ENCODE measurements around the gene C22orf23.

C22orf23 gene

DNA sequence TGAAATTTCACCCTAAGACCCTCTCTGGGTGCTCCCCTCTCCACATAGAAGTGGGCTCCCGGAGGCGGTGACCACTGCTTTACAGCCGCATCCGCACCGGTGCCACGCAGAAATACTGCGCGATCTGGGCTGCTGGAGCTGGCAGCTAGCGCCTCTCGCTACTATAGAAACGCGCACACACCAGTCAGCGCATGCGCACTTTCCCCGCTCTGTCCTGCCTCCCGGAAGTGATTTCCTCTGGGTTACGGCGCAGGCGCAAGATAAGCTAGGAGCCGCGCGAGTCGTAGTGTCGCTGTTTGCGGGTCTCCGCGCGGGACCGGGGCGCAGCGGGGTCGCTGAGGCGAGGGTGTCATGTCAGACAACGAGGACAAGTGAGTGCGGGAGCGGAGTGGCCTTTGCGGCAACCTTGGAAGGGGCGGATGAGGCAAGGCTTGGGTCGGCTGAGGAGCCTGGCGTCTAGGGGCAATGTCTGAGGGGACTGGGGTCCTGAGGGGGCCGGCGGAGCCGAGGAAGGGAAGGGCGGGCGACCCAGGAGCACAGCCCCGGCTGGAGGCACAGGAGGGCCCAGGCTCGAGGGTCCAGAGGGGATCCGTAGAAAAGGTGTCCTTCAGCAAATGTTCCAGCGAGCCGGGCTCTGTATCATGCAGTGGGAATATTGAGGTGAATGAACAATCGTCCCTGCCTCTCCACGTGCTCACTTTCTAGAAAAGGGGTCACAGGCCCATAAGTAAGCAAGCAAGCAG is at the start of gene C22orf23, which contains the start of gene POLR2F:
Gene C22orf23, minus strand, starts transcription at position 165 of the 743 bp plus-strand sequence. CDS start 452 bp downstream, outside the sequence.
Gene POLR2F, plus strand, starts transcription at position 263 of the 743 bp plus-strand sequence. Its CDS starts 89 bp downstream, at position 352.
- DNase-seq (ENCODE audit: low spot score): peak; percentile 98

DNA sequence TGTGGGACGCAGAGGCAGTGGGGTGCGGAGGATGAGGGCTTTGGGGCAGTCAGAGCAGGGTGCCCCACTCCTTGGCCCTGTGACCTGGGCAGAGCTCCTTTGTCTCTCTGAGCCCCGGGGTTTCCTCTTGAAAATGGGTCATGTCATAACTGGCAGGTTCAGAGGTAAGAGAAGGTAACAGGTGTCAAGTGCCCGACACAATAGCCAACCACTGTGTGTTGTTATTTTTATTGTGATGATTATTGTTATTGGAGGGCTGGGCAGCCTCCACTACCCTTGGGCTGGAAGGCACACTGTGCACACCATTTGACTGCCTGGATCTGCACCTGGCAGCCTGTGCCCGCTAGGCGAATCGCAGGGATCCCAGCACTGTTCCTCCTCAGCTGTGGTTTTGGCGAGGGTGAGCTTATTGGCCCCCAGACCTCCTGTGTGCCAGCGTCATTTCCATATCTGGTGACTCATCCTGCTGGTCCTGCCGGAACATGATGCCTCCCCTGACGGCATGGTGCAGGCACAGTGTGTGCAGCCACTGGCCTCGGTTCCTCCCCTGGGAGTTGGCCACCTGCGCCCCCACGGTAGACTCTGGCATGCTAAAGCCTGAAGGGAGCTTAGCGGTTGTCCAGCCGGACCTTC is 46.4 kb upstream of the C22orf23 start:
- no peak for DNase-seq (ENCODE audit: low spot score)

DNA sequence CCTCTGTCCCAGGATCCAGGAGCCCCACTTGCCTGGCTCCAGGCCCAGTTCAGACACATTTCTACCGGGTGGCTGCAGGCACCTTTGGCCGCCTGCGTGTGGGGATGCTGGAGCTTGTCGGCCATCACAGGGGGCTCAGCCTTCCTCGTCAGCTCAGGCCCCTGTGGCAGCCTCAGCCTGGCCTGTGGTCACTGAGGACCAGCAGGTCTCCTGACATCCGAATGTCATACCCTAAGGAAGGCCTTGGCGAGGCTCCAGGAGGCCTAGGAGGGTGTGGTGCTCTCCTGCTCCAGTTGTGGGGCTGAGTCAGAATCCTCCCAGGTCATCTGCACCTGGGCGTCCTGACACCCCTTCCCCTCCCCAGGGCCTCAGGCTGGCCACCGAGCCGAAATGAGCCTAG is 45.8 kb upstream of the C22orf23 start:
- no peak for DNase-seq (ENCODE audit: low spot score)

DNA sequence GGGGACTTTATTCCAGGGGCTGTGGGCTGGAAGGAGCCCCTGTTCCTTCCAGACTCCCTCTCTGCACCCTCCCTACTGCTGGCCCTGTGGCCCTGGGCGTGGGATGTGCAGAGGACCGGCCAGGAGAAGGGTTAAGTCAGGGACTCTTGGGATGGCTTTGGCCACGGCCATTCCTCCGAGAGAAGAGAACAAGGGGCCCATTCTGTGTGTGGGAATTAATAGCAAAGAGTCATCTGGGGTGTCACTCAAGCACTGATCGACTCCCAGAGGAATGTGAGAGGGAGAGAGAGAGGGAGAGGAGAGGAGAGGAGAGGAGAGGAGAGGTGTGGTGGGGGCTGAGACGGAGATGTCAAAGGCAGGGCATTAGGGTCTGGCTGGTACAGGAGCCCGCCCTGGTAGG is 45.1 kb upstream of the C22orf23 start:
- no peak for DNase-seq (ENCODE audit: low spot score)

DNA sequence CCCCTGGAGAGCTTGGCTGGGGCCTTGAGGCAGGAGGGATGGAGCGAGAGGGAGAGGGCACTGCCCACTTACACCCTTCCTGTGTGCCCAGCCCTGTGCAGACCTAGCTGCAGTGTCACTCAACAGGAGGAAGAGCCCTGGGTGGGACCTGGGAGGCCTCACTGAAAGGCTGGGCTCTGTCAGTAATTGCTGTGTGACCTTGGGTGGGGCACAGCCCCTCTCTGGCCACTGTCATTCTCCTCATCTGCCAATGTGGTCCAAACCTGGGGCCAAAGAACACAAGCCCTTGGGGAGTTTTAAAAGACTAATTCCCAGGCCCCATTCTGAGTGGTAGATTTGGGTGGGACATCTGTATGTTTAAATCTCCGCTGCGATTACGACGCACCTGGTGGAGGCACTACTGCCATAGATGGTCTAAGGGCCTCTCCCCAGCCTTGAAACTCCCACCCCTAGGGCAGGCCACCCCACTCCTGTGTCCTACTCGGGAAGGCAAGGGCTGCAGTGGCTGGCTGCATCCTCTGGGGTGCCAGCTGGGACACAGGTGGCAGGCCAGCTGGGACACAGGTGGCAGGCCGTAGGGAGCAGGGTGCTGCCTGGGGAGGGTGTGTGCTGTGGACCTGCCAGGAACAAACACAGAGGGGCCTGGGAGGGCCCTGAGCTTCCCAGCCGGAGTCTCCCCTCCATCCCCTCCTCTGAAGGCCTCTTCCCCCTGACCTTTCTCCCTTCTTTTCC is 43.3 kb upstream of the C22orf23 start:
- DNase-seq (ENCODE audit: low spot score): no peak

DNA sequence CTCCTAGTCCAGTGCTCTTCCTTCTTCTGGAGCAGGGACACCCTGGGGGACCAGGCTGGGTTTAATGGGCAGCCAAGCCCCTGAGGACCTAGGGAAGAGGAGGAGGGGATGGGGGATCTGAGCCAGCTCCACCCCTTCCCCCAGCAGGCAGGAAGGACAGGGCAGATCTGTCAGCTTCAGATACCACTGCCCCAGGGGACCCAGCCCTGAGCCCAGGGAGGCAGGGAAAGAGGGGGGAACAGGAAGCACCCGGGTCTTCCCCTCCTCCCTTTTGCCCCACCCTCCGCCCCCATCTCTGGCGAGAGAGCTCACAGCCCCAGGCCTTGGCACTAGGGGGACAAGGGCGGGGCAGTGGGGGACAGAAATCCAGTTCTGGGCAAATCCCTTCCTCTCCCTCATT is 42.7 kb upstream of the C22orf23 start:
- DNase-seq (ENCODE audit: low spot score): no peak

DNA sequence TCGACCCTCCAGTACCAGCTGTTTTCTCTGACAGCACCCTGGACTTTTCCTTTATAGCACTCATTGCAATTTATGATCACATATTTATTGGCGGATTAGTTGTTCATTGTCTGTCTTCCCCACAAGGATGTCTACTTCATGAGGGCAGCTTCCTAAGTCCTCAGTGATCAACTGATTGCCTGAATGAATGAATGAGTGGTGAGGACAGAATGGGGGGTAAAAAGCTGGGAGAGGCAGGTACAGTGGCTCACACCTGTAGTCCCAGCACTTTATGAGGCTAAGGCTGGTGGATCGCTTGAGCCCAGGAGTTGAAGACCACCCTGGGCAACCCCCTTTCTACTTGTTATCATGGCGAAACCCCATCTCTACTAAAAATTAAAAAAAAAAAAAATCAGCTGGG is 42.1 kb upstream of the C22orf23 start:
- DNase-seq (ENCODE audit: low spot score): no peak

DNA sequence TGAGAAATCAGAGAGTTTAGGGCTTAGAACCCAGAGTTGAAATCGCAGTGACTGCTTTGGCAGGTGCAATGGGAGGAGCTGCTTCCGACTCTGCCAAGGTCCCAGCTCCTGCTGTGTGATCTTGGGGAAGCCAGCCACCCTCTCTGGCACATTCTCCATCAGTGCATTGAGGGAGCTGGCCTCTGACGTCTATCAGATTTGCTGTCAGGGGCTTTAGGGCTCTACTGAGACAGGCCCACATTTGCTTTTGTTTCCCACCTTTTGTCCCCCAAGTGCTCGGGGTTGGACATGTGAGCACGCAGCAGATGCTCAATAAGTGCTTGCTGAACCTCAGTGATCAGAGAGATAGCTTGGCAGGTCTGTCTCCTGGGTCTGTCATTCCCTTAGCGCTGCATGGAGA is 41.6 kb upstream of the C22orf23 start:
- DNase-seq (ENCODE audit: low spot score): no peak

DNA sequence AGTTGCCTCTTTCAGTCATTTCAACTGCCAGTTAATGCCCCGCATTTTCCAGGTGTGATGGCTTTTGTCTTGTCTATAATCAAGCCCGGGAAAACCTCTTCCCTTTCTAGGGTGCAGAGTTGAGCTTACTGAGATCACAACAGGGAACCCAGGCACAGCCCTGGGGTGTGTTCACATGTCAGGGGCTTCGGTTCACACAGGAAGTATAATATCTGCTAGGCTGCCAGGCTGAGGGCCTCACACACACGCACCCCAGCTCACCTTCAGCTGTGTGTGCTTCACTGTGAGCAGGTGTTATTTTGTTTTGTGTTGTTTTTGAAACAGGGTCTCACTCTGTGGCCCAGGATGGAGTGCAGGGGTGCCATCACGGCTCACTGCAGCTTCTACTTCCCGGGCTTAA is 40.6 kb upstream of the C22orf23 start:
- no peak for DNase-seq (ENCODE audit: low spot score)

DNA sequence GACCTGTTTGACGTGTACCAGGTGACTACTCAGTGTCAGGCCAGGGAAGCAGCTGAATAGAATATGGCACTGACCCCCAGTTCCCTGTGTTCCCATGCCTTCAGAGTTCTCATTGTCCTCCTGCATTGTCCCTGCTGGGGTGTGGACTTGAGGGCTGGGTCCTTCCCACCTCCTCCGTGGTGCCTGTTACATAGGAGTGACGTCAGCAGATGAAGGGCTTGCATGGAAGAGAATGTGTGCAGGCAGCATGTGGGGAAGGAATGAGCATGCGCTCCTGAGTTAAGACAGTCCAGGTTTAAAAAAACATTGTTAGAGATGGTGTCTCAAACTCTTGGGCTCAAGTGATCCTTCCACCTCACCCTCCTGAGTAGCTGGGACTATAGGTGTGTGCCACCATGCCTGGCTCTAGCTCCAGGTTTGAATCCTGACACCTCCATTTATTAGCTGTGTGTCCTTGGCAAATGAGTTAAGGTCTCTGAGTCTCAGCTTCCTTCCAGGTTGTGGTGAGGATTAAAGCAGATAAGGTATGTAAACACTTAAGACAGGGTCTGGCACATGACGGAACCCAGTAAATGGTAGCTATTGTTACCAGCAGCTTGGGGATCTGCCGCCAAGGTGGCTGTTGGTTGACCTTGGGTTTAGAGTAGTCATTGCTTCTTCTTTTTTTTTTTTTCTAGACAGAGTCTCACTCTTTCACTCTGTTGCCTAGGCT is 38.5 kb upstream of the C22orf23 start:
- DNase-seq (ENCODE audit: low spot score): no peak

DNA sequence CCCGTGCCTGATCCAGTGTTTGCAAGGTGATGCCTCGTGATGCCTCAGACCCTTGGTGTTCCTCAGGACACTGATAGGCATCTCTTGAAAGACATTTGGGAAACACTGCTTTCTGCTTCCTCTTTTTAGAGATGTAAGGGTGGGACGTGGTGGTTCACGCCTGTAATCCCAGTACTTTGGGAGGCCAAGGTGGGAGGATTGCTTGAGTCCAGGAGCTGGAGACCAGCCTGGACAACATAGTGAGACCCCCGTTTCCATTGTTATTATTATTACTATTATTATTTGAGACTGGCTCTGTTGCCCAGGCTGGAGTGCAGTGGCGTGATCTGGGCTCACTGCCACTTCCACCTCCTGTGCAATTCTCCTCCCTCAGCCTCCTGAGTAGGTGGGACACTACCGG is 37.5 kb upstream of the C22orf23 start:
- DNase-seq (ENCODE audit: low spot score): no peak

DNA sequence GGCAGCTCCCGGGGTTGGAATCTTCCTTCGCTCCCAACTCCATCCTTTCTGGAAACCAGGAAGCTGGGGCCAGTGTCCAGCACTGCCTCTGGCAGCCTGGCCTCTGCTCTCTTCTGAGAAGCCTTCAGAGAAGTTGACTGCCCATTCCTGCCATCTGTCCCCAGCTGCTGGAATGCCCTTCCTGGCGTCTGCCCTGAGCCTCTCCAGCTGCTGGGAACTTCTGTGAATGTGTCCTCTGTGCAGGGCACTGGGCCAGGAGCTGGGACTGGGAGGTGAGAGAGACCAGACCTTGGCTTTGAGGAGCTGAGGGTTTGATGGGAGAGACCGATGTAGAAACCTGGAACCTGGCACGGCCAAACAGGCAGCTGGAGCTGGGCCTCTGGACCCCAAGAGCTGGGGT is 36.9 kb upstream of the C22orf23 start:
- no peak for DNase-seq (ENCODE audit: low spot score)

DNA sequence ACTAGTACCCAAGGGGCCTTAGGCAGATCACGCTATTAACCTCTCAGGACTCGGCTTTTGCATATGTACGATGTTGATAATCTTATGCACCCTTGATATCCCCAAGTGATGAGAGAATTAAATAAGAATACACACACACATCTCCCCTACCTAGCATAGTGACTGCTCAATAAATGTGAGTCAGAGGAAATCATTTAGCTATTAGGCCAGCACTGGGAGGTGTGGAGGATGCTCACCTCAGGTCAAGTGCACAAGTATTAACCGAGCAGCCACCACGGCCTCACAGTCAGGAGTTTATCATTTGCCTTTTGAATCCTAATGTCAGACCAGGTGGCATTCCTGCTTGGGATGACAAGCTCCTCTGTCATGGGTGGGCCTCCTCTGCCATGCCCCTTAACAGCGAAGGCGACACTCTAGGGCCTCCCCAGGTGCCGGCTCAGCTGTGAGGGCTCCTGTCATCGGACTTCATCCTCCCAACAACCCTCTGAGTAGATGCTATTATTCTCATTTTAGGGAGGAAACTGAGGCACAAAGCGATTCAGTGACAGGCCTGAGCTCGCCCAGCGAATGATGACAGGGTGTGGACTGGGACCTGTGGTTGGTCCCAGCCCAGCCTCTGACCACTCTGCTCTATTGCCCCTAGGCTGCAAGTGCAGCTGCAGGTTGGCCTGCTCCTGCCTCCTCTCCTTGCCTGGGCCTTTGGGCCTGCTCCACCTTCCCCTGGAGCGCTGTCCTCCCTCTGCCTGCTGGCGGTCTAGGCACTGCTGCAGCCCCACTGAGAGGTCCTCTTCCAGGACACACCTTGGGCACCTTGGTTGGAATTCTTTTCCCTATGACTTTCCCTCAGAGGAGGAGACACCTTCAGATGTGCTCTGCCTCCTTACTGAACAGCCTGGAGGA is 36.0 kb upstream of the C22orf23 start:
- DNase-seq (ENCODE audit: low spot score): no peak

DNA sequence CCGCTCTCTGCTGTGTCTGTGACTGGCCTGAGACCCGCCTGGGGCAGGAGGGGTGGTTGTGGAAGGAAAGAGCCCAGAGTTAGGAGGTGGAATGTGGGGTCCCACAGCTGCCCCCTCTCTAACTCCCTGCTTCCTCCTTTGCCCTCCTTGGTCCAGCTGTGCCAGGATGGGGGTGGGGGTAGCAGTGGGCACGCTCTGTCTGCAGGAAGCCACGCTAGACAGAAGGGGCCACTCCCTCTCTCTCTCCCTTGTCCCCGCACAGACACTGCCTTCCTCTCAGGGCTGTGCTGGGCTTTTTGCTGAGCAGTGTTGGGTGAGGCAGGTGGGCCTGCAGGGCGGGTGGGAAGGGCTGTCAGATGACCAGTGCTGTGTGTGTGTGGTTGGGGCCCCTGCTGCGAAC is 33.0 kb upstream of the C22orf23 start:
- DNase-seq (ENCODE audit: low spot score): no peak

DNA sequence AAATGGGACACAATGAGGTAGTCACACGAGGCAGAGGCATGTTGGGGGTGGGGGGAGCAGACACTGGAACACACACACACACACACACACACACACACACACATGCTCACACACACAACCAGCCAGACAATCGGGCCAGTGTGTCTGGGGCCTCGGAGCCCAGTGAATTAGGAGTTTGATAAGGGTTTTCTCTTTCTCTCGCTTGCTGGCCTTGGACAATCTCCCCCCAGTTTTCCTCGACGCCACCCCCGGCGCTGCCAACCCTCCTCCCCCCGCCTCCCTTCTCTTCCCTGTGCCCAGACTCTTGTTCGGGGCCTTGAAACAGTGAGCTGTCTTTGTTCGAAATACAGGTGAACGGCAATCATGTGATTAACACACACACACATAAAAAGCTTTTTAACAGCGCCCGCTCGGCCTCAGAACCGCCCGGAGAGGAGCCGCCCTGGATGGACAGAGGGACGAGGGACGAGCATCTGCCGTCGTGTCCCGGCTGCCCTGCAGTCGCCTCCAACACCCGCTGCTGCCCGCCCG is 32.4 kb upstream of the C22orf23 start:
- no peak for DNase-seq (ENCODE audit: low spot score)

DNA sequence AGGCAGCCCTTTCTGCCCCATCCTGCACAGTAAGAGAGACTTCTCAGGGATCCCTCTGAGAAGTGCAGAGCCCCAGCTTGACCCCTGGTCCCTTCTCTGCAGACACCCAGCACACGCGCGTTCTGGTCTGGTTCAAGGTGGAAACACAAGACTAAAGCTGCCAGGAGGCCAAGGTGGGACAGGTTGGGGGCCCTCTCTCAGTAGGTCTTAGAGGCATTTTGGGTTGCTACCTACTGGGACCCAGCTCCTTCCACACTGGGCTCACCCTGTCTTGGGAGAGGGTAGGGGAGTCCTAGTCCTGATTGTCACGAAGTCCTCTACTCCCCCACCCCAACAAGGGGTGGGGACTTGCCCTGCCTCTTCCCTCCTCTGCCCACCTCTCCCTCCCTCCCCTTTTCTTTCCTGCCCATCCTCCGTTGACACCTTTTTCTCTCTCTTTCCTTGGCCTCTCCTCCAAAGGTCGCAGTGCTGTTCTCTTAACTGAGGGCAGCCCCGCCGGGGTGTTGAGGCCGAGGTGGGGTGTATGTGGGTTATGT is 31.7 kb upstream of the C22orf23 start:
- no peak for DNase-seq (ENCODE audit: low spot score)

DNA sequence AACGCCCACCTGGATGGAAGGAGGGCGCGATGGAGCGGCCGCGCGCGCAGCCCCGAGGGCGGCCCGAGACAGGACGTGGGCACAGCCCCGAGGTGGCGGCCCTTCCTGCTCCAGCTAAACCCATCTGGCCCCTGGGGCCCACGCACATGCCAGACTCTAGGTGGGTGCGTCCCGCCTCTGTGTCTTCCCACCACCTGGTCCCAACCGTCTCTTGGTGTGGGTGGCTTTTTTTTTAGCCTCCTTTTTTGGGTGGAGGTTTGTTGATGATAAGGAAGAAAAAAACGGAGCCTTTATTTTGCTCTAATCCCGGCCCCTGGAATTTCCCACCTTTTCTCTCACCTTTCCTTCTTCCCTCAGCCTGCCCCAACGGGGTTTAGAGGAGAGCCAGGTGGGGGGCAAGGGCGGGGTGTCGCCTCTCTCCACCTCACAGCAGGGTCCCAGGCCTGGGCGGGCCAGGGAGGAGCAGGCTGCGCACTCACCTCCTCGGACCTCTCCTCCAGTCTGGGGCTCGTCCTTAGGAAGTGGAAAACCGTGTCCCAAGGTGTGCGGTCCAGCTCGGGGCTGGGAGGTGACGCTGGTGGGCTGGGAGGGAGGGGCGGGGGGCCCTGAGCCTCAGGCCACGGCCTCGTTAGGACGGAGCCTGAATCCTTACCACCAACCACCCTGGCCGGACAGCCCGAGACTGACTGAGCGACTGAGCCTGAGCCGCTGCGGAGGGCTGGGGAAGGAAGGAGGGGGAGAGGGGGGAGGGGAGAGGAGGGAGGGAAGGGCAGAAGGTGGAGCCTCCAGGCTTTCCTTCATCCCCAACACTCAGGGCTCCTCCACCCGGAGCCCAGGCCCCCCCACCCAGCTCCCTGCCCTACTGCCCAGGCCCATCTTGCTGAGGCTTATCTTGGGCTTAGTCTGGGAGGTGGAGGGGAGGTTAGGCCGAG is 30.7 kb upstream of the C22orf23 start, which contains the start of gene SOX10:
Gene SOX10, minus strand, starts transcription at position 696 of the 932 bp plus-strand sequence. CDS start 771 bp downstream, outside the sequence.
- DNase-seq (ENCODE audit: low spot score): no peak

DNA sequence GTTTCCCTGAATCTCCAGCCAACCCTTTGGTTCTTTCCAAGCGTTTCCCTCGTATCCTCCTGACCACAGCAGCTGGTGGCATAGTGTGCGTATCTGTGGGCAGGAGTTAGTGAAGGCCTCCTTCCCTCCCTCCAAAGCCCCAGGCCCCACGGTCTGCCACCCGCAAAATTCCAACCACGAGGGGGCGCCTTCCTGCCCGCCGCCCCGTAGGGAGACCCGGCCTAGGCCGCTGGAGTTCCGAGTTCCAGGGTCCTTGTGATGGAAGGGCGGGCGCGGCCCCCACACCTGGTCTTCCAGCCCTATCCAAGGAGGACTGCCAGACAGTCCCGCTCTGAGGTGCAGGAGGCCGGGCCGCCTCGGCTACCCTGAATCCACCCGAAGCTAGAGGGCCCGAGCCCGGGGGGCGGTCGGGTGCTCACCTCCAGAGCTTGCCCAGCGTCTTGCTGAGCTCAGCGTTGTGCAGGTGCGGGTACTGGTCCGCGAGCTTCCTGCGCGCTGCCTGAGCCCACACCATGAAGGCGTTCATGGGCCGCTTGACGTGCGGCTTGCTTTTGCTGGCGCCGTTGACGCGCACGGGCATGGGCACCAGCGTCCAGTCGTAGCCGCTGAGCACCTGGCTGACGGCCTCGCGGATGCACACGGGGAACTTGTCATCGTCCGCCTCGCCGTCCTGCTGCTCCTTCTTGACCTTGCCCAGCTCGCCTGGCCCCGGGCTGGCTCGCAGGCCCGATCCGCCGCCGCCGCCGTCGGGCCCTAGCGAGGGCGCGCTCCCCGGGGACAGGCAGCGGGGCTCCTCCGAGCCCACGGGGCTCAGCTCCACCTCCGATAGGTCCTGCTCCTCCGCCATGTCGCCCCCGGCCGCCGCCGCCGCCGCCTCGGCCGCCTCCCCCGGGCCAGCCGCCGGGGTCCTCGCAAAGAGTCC is 29.8 kb upstream of the C22orf23 start:
- no peak for DNase-seq (ENCODE audit: low spot score)

Measured in germinal center (tissue), 1 donor.